ENCODE data around the gene SFRP2.

Gene SFRP2

GRCh38 chr4:153765894-153766293, 23.0 kb downstream of the SFRP2 start:
- DNase-seq: no peak

GRCh38 chr4:153764601-153765368, 24.1 kb downstream of the SFRP2 start:
- no peak for DNase-seq

- DNase-seq: peak; percentile 30 to 49
These were observed 25.5 kb downstream of the SFRP2 start for GRCh38 chr4:153763404-153763803.

GRCh38 chr4:153759407-153760316, 29.2 kb downstream of the SFRP2 start, which contains the start of gene RNF175:
RNF175 (minus strand) TSS chr4:153760024; CDS start chr4:153759862, 162 bp downstream.
- no peak for DNase-seq

GRCh38 chr4:153758688-153759406, 30.0 kb downstream of the SFRP2 start:
- DNase-seq: no peak

- no peak for DNase-seq
These were observed 30.7 kb downstream of the SFRP2 start for GRCh38 chr4:153758136-153758535.

GRCh38 chr4:153757407-153757806, 31.5 kb downstream of the SFRP2 start:
- DNase-seq: no peak

- DNase-seq: no peak
These were observed 33.7 kb downstream of the SFRP2 start for GRCh38 chr4:153755186-153755585.

- peak; percentile 70 to 80 for DNase-seq
These were observed 38.6 kb downstream of the SFRP2 start for GRCh38 chr4:153750197-153750817.

- no peak for DNase-seq
These were observed 40.5 kb downstream of the SFRP2 start for GRCh38 chr4:153748378-153748777.

GRCh38 chr4:153747406-153747955, 41.4 kb downstream of the SFRP2 start:
- DNase-seq: no peak

GRCh38 chr4:153745651-153746050, 43.2 kb downstream of the SFRP2 start:
- DNase-seq: no peak

- peak in 1 of 2 experiments; percentile 23 for DNase-seq
These were observed 47.3 kb downstream of the SFRP2 start for GRCh38 chr4:153741541-153741940.

- DNase-seq: no peak
These were observed 52.9 kb downstream of the SFRP2 start for GRCh38 chr4:153735906-153736461.

GRCh38 chr4:153733751-153734448, 55.0 kb downstream of the SFRP2 start:
- DNase-seq: no peak

GRCh38 chr4:153731239-153731638, 57.6 kb downstream of the SFRP2 start:
- no peak for DNase-seq
